ENCODE results near the gene MTARC2.

Gene MTARC2

DNA sequence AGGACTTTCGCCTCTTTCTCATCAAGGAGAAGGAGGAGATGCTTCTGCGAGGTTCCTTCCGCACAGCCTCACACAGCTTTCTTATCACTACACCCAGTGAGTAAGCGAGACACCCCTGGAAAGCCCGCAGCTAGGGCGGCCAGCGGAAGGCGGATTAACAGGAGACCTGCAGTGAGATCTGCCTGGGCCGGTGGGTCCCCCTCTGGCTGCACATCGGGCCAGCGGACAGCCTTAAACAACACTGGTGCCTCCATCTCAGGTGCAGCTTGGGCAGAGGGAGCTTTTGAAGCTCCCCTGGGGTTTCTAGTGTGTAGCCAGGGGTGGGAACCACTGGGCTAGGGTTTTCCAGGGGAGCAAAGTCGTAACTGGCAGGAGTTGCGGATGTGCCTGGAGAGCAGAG lies 21.1 kb downstream of the MTARC2 start:
- no peak for DNase-seq (ENCODE audit: low spot score)

DNA sequence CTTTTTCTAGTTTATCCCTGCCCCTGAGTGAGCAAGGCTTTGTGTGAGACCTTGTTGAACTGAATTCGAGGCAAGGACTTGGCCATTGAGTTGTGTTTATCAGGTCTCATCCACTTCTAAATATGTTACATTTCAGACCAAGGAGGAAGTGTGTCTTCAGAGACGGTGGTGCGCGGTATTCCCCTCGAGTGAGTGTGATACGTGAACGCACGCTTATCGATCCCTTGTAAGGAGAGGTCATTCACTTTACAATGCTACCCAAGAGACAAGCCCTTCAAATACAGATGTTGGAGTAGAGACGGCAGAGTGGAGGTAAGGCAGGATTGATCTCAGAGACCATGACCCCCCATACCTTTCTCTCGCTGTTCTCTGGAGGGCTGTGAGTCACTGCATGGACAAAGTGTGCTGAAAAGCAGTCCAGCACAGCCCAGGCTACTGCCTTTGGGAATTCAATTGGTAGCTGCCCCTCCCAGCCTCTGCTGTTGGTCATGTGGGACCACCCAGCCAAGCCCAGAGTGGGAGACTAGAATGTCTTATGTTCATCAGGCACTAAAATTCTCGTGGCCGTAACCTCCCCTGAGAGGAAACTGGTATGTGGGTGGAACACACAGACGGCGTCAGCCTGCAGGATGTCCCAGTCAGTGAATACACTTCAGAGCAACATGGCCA lies 22.3 kb downstream of the MTARC2 start:
- DNase-seq (ENCODE audit: low spot score) = no peak

DNA sequence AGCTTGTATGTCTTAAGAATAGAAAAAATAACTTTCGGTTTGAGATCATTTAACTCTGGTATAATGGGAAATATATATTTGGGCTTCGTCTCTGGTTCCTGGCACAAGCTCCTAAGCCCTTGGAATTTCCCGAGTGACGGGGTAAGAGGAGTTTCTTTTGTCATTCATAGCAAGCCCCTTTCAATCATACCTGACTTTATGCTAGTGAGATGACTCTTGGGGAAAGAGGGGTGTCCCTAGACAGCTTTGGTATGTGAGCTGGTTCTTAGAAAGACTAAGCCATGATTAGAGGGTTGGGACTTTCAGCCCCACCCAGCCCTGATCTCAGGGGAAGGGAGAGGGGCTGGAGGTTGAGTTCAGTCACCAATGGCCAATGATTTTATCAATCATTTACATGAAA lies 24.7 kb downstream of the MTARC2 start:
- DNase-seq (ENCODE audit: low spot score) = no peak

DNA sequence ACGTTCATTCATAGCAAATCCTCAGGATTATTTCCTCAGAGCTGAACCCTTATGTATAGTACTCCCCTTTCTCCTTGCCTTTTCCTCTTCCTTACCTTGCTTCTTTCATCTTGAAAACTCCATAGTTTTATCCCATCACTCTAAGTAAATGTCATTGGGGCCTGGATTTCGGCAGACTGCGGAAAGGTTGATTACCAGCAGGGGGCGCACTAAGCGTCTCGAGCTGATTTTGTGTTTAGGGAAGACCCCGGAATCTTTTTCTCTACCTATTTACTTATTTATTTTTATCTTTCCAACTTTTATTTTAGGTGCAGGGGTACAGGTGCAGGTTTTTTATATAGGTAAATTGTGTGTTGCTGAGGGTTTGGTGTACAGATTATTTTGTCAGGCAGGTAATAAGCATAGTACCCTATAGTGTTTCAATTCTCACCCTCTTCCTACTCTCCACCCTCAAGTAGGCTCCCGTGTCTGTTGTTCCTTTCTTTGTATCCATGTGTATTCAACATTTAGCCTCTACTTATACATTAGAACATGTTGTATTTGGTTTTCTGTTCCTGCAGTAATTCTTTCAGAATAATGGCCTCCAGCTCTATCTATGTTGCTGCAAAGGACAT lies 27.2 kb downstream of the MTARC2 start:
- peak; percentile 51 for DNase-seq (ENCODE audit: low spot score)

DNA sequence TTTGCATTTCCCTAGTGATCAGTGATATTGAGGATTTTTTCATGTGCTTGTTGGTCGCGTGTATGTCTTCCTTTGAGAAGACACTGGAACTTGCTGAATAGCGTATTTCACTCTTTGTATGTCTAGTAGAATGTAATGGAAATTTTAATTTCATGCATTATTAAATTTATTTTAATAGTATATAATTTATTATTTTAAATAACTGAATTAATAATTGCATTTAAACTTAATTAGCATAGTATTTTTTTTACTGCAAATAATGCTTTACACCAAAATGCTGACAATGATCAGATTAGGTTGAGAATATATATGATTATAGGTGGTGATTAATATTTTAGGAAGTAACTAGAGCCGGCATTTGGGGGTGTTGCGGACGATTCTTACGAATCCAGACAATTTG lies 28.1 kb downstream of the MTARC2 start:
- DNase-seq (ENCODE audit: low spot score) = no peak

DNA sequence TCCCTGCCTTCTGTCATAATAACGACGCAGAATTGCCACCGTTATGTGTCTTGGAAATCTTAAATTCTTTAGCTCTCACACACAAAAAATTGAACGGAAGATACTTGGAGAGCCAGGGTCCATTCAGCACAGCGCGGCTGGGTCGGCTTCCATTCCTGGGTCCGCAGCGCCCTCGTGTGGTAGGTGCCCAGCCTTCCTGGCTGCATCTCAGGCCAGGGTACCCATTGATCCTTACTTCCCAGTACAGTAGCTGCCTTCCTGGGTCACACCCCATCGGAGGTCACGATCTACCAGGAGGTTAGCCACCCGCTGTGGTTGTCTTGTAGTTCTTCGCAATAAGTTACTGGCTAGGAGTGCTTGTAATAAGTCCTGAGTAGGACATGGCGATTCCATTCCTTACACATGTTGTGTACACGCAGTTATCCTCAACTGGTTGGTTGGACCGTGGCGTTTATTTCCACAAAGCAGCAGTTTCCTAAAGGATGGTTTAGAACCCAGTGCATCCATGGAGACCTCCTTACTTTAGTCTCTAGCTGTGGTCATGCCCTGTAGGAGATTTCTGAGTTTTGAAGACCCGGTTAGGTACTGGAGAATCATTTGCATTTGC lies 28.7 kb downstream of the MTARC2 start:
- DNase-seq (ENCODE audit: low spot score) = peak; percentile 91

DNA sequence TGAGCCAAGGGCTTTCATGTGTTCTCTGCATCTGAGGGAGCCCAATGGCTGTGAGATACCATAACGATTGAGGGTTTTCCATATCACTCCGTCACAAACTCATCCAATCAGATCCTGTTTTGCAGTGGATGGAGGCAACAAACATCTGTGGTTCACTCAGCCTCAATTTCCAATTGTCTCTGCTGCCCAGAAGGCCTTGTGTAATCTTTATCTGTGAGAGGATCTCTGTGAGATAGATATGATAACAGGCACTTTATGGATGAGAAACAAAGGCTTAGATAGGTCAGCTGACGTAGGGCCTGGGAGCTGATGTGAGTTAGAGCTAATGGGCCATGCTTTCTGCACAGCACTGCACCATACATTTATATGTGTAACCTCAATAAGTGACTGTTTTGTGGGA lies 35.3 kb downstream of the MTARC2 start:
- DNase-seq (ENCODE audit: low spot score) = no peak

DNA sequence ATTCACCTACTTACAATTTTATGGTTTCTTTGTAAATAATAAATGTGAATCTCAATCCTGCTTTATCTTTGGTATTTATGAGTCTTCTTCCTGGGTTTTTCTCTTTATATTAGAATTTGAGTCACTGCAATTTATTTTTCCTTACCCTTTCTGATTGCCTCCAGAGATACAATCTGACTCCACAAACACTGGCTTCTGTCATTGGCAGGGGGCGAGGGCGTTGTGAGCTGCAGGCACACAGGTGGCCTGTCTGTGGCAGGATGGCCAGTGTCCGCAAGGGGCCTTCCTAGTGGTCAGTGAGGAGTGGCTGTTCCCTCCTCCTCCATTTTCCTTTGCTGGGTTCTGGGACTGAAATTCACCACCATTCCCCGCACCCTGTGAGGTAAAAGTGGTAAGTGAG lies 36.6 kb downstream of the MTARC2 start:
- DNase-seq (ENCODE audit: low spot score) = no peak

DNA sequence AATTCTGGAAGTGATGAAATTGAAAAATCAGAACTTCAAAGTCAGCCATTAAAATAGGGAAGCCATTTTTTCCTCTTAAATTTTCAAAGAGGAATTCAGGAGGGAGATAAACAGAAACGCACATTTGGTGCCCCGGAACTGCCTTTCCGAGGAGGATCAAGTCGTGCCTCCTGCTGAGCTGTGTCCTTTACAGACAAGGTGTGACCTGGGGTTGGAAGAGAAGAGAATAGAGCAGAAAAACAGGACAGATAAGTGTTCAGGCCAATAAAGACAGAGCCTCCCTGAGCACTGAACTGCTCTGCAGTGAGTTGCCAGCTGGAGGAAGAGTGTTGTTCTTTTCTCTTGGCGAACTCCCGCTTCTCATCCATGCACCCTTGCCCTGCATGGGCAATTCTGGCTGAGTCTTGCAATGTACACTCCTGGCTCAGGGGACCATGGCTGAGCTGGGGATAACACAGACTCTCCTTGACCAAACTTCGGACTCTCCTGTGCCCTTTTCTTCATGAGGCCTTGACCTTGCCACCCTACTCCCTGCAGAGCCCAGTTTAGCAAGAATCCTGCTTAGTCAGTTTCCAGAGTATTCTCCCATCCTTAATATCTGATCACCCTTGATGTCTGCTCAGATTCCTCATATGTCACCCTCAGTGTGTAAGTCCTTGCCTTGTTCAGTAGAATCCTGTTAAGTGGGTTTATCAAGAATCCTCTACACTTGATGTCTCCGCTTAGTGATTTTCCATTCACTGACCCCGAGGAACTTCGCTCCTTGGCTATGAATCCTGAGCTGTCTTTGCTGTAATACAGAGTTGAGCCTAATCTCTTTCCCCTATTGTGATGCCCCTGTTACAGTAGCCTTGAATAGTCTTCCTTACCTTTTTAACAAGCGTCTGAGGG lies 37.3 kb downstream of the MTARC2 start:
- DNase-seq (ENCODE audit: low spot score) = no peak

DNA sequence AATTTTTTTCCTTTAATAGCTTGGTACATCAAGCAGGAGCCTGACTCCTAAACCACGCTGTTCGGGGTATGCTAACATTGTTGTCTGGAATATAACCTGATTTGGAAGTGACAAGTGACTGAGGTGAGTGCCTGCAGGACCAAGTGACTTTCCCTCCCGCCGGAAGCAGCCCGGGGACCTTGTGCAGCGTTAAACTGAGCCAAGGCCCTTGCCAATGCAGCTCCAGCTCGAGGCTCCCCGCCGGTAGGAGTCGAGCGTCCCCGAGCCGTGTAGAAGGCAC lies 37.9 kb downstream of the MTARC2 start:
- no peak for DNase-seq (ENCODE audit: low spot score)

DNA sequence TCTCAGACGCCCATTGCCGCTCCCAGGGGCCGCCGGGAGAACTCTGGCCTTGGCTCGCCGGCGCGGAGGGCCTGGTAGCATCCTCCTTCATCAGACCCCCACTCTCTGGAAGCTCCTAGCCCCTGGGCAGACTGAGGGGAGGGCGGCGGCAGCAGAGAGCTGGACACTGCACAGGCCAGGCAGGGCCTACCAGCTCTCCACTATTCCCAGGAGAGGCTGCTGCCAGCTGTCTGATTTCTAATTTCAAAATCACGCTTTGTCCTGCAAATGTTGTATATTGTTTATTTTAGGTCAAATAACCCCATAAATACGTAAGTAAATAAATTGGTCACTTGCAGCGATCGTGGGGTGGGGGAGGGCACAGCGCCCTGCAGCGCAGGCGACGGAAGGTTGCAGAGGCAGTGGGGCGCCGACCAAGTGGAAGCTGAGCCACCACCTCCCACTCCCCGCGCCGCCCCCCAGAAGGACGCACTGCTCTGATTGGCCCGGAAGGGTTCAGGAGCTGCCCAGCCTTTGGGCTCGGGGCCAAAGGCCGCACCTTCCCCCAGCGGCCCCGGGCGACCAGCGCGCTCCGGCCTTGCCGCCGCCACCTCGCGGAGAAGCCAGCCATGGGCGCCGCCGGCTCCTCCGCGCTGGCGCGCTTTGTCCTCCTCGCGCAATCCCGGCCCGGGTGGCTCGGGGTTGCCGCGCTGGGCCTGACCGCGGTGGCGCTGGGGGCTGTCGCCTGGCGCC lies 38.4 kb downstream of the MTARC2 start, which contains the start of gene MTARC1:
TSS of gene MTARC1 (plus strand) at position 577 of the 732 bp plus-strand sequence. CDS start at position 609, 32 bp downstream.
- peak; percentile 61 for DNase-seq (ENCODE audit: low spot score)

DNA sequence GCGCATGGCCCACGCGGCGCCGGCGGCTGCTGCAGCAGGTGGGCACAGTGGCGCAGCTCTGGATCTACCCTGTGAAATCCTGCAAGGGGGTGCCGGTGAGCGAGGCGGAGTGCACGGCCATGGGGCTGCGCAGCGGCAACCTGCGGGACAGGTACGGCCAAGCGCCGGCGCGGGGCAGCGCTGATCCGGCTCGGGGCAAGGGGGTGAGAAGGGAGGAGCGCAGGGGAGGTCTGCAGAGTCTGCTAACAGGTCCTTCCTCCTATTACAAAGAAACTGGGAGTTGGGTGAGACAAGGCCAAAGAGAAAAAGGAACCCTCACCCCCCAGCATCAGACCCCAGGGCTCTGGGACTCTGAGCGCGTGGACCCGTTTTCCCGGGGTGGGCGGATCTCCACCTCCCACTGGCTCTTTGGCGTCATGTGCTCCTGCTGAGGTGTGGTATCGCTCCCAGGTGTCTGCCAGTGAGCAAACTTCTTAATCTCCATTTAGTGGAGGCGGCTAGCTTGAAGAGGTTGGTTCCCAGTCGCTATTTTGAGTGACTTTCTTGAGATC lies 39.0 kb downstream of the MTARC2 start:
- no peak for DNase-seq (ENCODE audit: low spot score)

DNA sequence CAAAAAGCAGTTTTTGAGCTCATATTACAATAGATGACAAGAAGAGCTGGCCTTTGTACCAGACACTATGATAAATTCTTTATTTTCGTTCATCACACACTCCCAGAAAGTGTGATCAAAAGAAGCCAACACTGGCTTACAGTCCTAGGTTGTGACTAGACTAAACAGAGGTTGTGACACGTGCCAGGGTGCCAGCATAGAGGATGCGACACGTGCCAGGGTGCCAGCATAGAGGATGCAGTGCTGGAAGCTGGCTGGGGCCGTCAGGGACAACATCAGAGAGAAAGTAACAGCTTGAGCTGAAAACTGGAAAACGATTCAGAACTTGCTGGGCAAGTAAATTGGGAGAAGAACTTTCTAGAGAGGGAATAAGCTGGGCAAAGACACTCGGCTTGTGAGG lies 40.8 kb downstream of the MTARC2 start:
- DNase-seq (ENCODE audit: low spot score) = no peak

DNA sequence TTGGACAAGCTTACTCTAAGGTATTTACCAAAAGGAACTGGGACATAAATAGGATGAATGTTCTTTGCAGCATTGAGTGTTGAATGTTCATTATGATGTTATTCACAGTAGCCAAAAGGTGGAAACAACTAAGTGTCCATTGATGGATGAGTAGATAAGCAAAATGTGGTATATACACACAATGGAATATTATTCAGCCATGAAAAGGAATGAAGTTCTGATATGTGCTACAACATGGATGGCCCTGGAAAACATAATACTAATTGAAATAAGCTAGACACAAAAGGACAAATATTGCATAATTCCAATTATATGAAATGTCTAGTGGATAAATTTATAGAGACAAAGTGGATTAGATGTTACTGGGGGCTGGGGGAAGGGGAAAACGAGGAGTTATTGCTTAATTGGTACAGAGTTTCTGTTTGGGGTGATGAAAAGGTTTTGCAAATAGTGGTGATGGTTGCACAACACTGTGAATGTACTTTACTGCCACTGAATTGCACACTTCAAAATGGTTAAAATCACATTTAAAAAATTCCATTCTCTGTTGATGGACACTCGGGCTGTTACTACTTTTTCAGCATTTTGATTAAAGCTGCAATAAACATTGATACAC lies 41.5 kb downstream of the MTARC2 start:
- DNase-seq (ENCODE audit: low spot score) = no peak

DNA sequence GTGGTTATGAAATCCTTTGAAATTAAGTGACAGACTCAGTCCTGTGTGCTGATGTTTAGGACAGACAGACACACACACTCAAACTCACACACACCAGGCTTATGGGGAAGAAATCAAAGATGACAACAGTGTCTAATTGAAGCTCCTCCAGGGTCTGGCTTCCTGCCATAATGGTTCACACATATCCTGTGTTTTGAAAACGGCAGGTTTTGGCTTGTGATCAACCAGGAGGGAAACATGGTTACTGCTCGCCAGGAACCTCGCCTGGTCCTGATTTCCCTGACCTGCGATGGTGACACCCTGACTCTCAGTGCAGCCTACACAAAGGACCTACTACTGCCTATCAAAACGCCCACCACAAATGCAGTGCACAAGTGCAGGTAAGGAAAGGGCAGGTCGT lies 43.2 kb downstream of the MTARC2 start:
- no peak for DNase-seq (ENCODE audit: low spot score)

DNA sequence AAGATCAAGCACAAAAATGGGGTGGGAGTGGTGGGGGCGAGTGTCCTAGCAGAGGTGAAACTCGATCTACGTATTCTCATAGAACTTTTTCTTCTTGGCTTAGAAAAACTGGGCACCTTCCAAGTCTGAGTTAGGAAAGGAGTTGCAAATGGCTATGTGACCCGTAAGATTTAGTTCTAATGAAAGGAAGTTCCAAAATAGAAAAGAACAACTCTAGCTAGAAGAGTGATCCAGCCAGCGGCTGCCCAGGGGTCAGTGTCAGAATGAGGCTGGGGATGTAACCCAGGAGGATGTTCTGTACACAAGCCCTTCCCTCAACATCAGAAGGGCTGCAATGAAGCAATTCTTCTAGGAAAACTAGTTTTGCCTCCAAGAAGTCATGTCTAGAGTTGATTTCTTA lies 43.8 kb downstream of the MTARC2 start:
- DNase-seq (ENCODE audit: low spot score) = no peak

DNA sequence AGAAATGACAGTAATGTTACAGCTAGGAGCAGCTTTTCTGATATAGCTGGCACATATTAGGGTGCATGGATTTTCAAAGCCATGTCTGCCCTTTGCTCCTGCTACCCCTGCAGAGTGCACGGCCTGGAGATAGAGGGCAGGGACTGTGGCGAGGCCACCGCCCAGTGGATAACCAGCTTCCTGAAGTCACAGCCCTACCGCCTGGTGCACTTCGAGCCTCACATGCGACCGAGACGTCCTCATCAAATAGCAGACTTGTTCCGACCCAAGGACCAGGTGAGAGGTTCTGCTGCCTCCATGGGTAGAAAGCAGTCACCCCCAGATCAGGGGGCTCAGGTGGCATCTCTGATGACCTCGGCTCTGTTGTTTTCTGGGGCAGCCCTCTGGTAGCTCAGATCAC lies 48.4 kb downstream of the MTARC2 start:
- no peak for DNase-seq (ENCODE audit: low spot score)

DNA sequence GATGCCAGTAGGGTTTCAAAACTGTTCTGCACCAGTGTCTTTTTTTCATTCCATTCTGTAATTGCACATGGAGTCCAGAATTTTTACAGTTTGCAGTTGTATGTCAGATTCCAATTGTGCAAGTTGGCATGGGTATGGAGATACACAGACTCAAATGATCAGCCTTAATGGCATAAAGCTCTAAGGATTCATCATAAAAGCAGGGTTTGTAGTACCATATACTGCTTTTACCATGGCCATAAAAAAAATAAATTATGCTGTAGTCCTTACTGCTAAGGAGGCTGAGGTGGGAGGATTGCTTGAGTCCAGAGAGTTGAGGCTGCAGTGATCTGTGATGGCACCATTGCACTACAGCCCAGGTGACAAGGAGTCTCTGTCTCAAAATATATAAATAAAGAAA lies 48.9 kb downstream of the MTARC2 start:
- no peak for DNase-seq (ENCODE audit: low spot score)

DNA sequence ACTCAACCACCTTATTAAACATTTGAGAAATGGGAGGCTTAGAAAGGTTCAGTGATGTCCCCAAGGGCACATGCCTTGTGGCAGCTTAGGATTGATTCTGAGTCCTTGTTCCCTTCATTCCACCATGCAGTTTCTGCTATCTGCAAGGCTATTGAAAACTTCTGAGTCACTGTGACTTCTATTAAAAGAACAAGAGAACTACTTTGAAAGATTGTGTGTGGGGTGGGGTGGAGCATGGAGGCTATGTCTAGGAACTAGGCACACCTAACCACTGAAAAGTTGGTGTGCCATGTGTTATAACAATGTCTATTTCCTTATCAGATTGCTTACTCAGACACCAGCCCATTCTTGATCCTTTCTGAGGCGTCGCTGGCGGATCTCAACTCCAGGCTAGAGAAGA lies 49.4 kb downstream of the MTARC2 start:
- DNase-seq (ENCODE audit: low spot score) = no peak

DNA sequence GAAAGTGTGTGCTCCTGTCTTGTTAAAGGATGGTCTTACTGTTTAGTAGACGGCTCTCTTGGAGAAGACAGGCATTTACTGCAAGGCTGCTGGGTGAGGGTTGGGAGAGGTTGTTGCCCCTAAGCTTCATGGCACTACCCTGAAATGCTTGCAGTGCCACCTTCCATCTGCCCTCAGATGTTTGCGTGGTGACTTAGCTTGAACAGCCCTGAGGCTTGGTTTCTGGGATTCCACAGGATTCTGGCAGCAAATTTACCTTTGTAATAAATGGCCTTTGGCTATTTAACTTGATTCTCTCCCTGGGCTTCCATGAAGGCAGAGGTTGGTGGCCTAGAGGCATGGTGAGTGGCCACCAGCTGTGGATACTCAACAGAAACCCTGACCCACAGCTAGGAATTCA lies 50.2 kb downstream of the MTARC2 start:
- DNase-seq (ENCODE audit: low spot score) = no peak

DNA sequence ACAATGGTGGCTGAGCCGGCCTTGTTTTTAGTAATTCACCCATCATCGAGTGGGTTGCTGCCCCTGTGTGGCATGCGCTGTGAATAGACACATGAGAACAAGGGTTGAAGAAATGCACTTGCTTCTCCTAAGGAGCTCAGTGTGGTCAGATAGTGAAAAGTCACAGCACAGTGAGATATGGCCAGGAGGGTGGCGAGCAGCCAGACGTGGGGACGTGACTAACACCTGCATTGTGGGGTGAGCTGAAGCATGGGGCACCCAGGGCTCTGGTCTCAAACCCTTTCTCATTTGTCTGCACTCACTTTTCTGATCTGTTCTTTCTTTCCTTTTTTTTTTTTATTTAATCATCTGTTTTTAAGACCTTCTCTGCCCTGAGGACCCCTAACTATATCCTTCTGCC lies 52.1 kb downstream of the MTARC2 start:
- DNase-seq (ENCODE audit: low spot score) = no peak

All from AG08395 (cell line).